Glutamatergic neuron (in vitro differentiated cells): ENCODE measurements around the gene SLC6A5. TPM values are rescaled to one million over a fixed set of nuclear protein-coding genes. Genes with fewer than 3 reads are reported as not detected.

Experiments used
- DNase-seq: peaks from one replicate; pipeline ENCODE4 v3.0.0; 2022
- H3K27ac Mint-ChIP-seq: one replicate; pipeline ENCODE4 v1.8.0; 2020; ENCODE audit warnings: mild to moderate bottlenecking, mixed read lengths, inconsistent platforms; ENCODE audit not compliant: unreplicated experiment
- H3K27me3 Mint-ChIP-seq: one replicate; pipeline ENCODE4 v1.8.0; 2020; ENCODE audit warnings: mild to moderate bottlenecking, moderate library complexity, mixed read lengths, inconsistent platforms; ENCODE audit not compliant: unreplicated experiment
- H3K36me3 Mint-ChIP-seq: one replicate; pipeline ENCODE4 v1.8.0; 2020; ENCODE audit warnings: mild to moderate bottlenecking, mixed read lengths, inconsistent platforms; ENCODE audit not compliant: unreplicated experiment
- H3K4me1 Mint-ChIP-seq: one replicate; pipeline ENCODE4 v1.8.0; 2020; ENCODE audit warnings: mild to moderate bottlenecking, low read depth, mixed read lengths, inconsistent platforms; ENCODE audit not compliant: unreplicated experiment
- H3K4me3 Mint-ChIP-seq: one replicate; pipeline ENCODE4 v1.8.0; 2020; ENCODE audit warnings: mild to moderate bottlenecking, mixed read lengths, inconsistent platforms; ENCODE audit not compliant: unreplicated experiment
- H3K9me3 Mint-ChIP-seq: one replicate; pipeline ENCODE4 v1.8.0; 2020; ENCODE audit warnings: mild to moderate bottlenecking, moderate library complexity, mixed read lengths, inconsistent platforms; ENCODE audit not compliant: unreplicated experiment
- total RNA-seq: library from RNA; stranded (reverse); fragmentation: NEBNext Ultra II Directional; extraction: Animal tissue kit (Norgen Biotek cat#: 25700); gene quantifications from one replicate; pipeline ENCODE4 v1.2.1, GENCODE V29; 2021; ENCODE audit not compliant: unreplicated experiment
- TF ChIP-seq, protein P1 (sequence below): fragments of 200-600 bp; sonication (generic); IDR thresholded peaks from one replicate; pipeline ENCODE4 v1.5.0; 2021; ENCODE audit not compliant: partially characterized antibody, unreplicated experiment

Gene SLC6A5
- total RNA-seq, 1 donor from 2014 or later = 0.05 TPM

GRCh38 chr11:20620988-20621387, 21.6 kb downstream of the SLC6A5 start:
- Mint-ChIP-seq H3K9me3 (peaks cover 3% of the 10 kb centered on the region), H3K27ac (no peak overlapping the region), H3K4me3 (no peak overlapping the region), H3K27me3 (peaks cover 9% of the 10 kb centered on the region), H3K36me3 (no peaks in the 10 kb centered on the region), H3K4me1 (peaks cover 9% of the 10 kb centered on the region)
- TF ChIP-seq, protein P1, sequence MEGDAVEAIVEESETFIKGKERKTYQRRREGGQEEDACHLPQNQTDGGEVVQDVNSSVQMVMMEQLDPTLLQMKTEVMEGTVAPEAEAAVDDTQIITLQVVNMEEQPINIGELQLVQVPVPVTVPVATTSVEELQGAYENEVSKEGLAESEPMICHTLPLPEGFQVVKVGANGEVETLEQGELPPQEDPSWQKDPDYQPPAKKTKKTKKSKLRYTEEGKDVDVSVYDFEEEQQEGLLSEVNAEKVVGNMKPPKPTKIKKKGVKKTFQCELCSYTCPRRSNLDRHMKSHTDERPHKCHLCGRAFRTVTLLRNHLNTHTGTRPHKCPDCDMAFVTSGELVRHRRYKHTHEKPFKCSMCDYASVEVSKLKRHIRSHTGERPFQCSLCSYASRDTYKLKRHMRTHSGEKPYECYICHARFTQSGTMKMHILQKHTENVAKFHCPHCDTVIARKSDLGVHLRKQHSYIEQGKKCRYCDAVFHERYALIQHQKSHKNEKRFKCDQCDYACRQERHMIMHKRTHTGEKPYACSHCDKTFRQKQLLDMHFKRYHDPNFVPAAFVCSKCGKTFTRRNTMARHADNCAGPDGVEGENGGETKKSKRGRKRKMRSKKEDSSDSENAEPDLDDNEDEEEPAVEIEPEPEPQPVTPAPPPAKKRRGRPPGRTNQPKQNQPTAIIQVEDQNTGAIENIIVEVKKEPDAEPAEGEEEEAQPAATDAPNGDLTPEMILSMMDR = no peak
- no peak for DNase-seq

DNA sequence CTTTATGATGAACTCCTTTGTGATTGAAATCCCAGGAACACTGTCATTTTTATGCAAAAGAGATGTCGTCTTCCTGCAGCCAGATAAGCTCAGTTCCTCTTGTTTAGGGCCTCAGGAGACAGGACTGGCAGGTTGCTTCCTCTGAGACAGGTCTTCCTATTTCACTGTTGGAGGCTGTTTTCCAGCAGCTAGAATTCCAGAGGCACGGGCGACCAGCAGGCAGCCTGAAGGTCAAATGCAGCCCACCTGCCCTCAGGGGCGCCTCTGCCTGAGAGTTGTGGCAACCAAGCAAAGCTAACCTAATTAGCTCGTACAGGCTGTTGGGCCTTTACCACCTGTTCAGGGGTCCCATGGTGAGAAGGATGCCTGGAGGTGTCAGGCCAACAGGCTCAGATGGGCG, 22.3 kb downstream of the SLC6A5 start:
- H3K27me3 Mint-ChIP-seq = peaks cover 9% of the 10 kb centered on the region

DNA sequence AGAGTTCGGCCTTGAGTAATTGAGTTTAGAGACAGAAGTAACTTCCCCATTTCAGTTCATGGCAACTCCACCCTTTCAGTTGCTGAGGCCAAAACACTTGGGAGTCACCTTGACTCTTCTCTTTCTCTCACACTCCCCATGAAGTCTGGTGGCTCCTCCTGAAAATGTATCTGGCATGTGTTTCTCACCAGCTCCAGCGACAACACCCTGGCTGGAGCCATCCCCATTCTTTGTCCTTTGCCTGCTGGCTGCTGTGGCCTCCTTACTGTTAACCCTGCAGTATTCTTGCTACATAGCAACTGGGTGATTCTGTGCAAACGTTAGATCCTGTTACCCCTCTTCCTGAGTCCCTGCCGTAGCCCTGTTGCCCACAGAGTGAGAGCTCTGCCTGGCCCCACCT, 23.8 kb downstream of the SLC6A5 start:
- Mint-ChIP-seq H3K4me3 (no peak overlapping the region), H3K9me3 (no peaks in the 10 kb centered on the region), H3K4me1 (no peaks in the 10 kb centered on the region), H3K27ac (no peak overlapping the region), H3K27me3 (peaks cover 5% of the 10 kb centered on the region), H3K36me3 (no peaks in the 10 kb centered on the region)
- no peak for DNase-seq
- TF ChIP-seq, protein P1 = no peak

More for the DNA sequence above, 22.3 kb downstream of the SLC6A5 start:
- H3K36me3 Mint-ChIP-seq = no peaks in the 10 kb centered on the region
- H3K4me1 Mint-ChIP-seq = peaks cover 5% of the 10 kb centered on the region
- TF ChIP-seq, protein P1 = no peak
- DNase-seq = no peak
- H3K27ac Mint-ChIP-seq = no peak overlapping the region
- H3K4me3 Mint-ChIP-seq = no peak overlapping the region
- peaks cover 3% of the 10 kb centered on the region for H3K9me3 Mint-ChIP-seq

DNA sequence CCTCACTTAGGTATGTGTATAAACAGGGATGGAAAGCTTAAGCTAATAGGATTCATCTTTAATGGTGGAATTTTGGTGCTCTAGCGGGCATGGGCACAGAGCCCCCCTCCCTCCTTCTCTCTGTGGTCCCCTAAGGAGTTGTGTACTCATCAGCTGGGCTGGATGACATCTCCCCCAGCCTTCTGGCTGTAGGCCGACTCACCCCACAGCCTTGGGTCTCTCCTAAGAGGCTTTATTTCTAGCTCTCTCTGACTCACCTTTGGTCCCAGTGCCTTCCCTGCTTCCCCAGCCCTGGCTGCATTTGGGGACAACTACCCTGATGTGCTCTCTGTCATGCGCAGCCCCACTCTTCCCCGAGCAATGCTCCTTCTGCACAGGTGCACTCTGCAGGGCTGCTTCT, 26.9 kb downstream of the SLC6A5 start:
- Mint-ChIP-seq H3K36me3 (no peaks in the 10 kb centered on the region), H3K9me3 (no peaks in the 10 kb centered on the region), H3K27ac (no peak overlapping the region), H3K4me1 (no peaks in the 10 kb centered on the region), H3K4me3 (no peak overlapping the region), H3K27me3 (peaks cover 5% of the 10 kb centered on the region)
- DNase-seq = no peak
- TF ChIP-seq, protein P1 = no peak

GRCh38 chr11:20627026-20627425, 27.6 kb downstream of the SLC6A5 start:
- Mint-ChIP-seq H3K4me3 (no peak overlapping the region), H3K36me3 (no peaks in the 10 kb centered on the region), H3K27me3 (peaks cover 5% of the 10 kb centered on the region), H3K4me1 (no peaks in the 10 kb centered on the region), H3K27ac (no peak overlapping the region), H3K9me3 (no peaks in the 10 kb centered on the region)
- no peak for DNase-seq
- TF ChIP-seq, protein P1 = no peak
